IMR-90 (cell line): ENCODE data around the gene RNF213. TPM values are rescaled to one million over a fixed set of nuclear protein-coding genes. Genes with fewer than 3 reads are reported as not detected.
"Not testable (repeated sequence)": the region's sequence is repeated elsewhere in the genome, so short reads cannot be mapped to it uniquely, and the experiment has no call there.

ENCODE experiments used
- ATAC-seq: fragments of 200-7000 bp; cut with Tn5 transposase; 2 replicates; pipeline ENCODE4 v1.9.1; 2020; ENCODE audit warnings: low read depth, mild to moderate bottlenecking, moderate library complexity
- BruUV-seq: library from RNA; stranded (reverse); fragments of 400-500 nt; replicated peaks from 2 replicates; lab custom pipeline; 2021; lab: Mats Ljungman, UMichigan
- CTCF ChIA-PET: fragments of 300-600 bp; formaldehyde crosslinking; extraction: SDS; loops from one replicate; lab custom pipeline; 2021; ENCODE audit warnings: antibody characterized with exemption; lab: Yijun Ruan, JAX
- POLR2A ChIA-PET: fragments of 300-600 bp; sonication (Branson Sonifier 250); formaldehyde crosslinking; loops from one replicate; lab custom pipeline; 2022; ENCODE audit warnings: antibody characterized with exemption; ENCODE audit not compliant: unreplicated experiment; lab: Charles Lee
- DNase-seq: peaks from one replicate; pipeline ENCODE4 v3.0.0; 2013
- H2AFZ ChIP-seq: replicated peaks from 2 replicates; pipeline ENCODE3; 2013; ENCODE audit warnings: low read length, mild to moderate bottlenecking; ENCODE audit not compliant: poor library complexity
- H2AK5ac ChIP-seq: 2 replicates; pipeline ENCODE4 v1.6.1; 2013; ENCODE audit warnings: low read depth, low read length, inconsistent platforms
- H2AK9ac ChIP-seq: replicated peaks from 2 replicates; pipeline ENCODE3; 2013; ENCODE audit warnings: mild to moderate bottlenecking, low read depth, low read length, moderate library complexity; ENCODE audit not compliant: poor library complexity
- H2BK120ac ChIP-seq: 2 replicates; pipeline ENCODE4 v1.6.1; 2013; ENCODE audit warnings: low read depth, low read length, inconsistent platforms
- H2BK15ac ChIP-seq: 3 replicates; pipeline ENCODE4 v1.6.1; 2013; ENCODE audit warnings: low read depth, low read length, inconsistent platforms
- H2BK20ac ChIP-seq: 2 replicates; pipeline ENCODE4 v1.6.1; 2013; ENCODE audit warnings: low read depth, mild to moderate bottlenecking, inconsistent platforms, low read length, moderate library complexity
- H2BK5ac ChIP-seq: 2 replicates; pipeline ENCODE4 v1.6.1; 2013; ENCODE audit warnings: mild to moderate bottlenecking, low read depth, low read length, inconsistent platforms; ENCODE audit not compliant: poor library complexity, severe bottlenecking
- H3K14ac ChIP-seq: replicated peaks from 2 replicates; pipeline ENCODE4 v1.6.1; 2013; ENCODE audit warnings: low read depth, low read length, inconsistent platforms
- H3K18ac ChIP-seq: 2 replicates; pipeline ENCODE4 v1.6.1; 2013; ENCODE audit warnings: low read depth, low read length, control low read depth
- H3K23ac ChIP-seq: 2 replicates; pipeline ENCODE4 v1.6.1; 2013; ENCODE audit warnings: low read depth, low read length, inconsistent platforms
- H3K27ac ChIP-seq: 2 replicates; pipeline ENCODE4 v1.5.1; 2013; ENCODE audit warnings: mild to moderate bottlenecking, control low read depth, low read length; ENCODE audit not compliant: insufficient read depth
- H3K27me3 ChIP-seq: 2 replicates; pipeline ENCODE4 v1.6.1; 2013; ENCODE audit warnings: low read length; ENCODE audit not compliant: control insufficient read depth, insufficient read depth
- H3K36me3 ChIP-seq: 2 replicates; pipeline ENCODE4 v1.6.1; 2013; ENCODE audit warnings: low read length, mixed read lengths; ENCODE audit not compliant: control insufficient read depth, insufficient read depth
- H3K4ac ChIP-seq: 2 replicates; pipeline ENCODE4 v1.6.1; 2013; ENCODE audit warnings: low read depth, low read length, inconsistent platforms
- H3K4me1 ChIP-seq: 2 replicates; pipeline ENCODE4 v1.6.1; 2013; ENCODE audit warnings: low read length, mixed read lengths; ENCODE audit not compliant: control insufficient read depth, insufficient read depth
- H3K4me2 ChIP-seq: 2 replicates; pipeline ENCODE4 v1.6.1; 2013; ENCODE audit warnings: low read depth, mild to moderate bottlenecking, control low read depth, low read length, moderate library complexity
- H3K4me3 ChIP-seq: 2 replicates; pipeline ENCODE4 v1.5.1; 2013; ENCODE audit warnings: low read depth, mild to moderate bottlenecking, control low read depth, low read length, moderate library complexity; ENCODE audit not compliant: insufficient read depth
- H3K56ac ChIP-seq: 2 replicates; pipeline ENCODE4 v1.6.1; 2013; ENCODE audit warnings: low read length, inconsistent platforms; ENCODE audit not compliant: insufficient read depth; ENCODE audit errors: extremely low read depth
- H3K79me1 ChIP-seq, 2 experiments: 2 replicates each; pipeline ENCODE4 v1.6.1; 2013; ENCODE audit warnings: low read length in 2 of 2, inconsistent platforms in 1 of 2, low read depth in 1 of 2
- H3K9ac ChIP-seq: 2 replicates; pipeline ENCODE4 v1.6.1; 2013; ENCODE audit warnings: low read depth, low read length, control low read depth
- H3K9me1 ChIP-seq: 2 replicates; pipeline ENCODE4 v1.6.1; 2013; ENCODE audit warnings: low read length, inconsistent platforms; ENCODE audit not compliant: insufficient read depth
- H3K9me3 ChIP-seq: 2 replicates; pipeline ENCODE4 v1.6.1; 2013; ENCODE audit warnings: low read length; ENCODE audit not compliant: control insufficient read depth, insufficient read depth
- H4K20me1 ChIP-seq: 2 replicates; pipeline ENCODE4 v1.6.1; 2013; ENCODE audit warnings: low read length, inconsistent platforms; ENCODE audit not compliant: insufficient read depth
- H4K5ac ChIP-seq: 2 replicates; pipeline ENCODE4 v1.6.1; 2013; ENCODE audit warnings: mild to moderate bottlenecking, low read depth, low read length, control low read depth
- H4K8ac ChIP-seq, 2 experiments: 2 replicates each; pipeline ENCODE4 v1.6.1; 2013; ENCODE audit warnings: low read depth in 2 of 2, low read length in 2 of 2, control low read depth in 1 of 2, inconsistent platforms in 1 of 2
- H4K91ac ChIP-seq: 2 replicates; pipeline ENCODE4 v1.6.1; 2013; ENCODE audit warnings: low read depth, low read length, inconsistent platforms; ENCODE audit not compliant: insufficient read depth
- WGBS, 2 experiments: methylation state at CpG; one replicate each; pipeline versions ENCODE4 v1.1.5 to v1.1.7; 2013; ENCODE audit warnings: missing lambda C conversion rate in 2 of 2; ENCODE audit not compliant: insufficient read length in 1 of 2; ENCODE audit errors: extremely low coverage in 2 of 2; 5-methylcytosine and 5-hydroxymethylcytosine counted together
- dilution Hi-C: fragments of 300-500 bp; cut with HindIII; formaldehyde crosslinking; loops from one replicate; pipeline ENCODE4 v1.14.3; 2018; ENCODE audit warnings: low sequenced_read_pairs; ENCODE audit not compliant: unreplicated experiment
- in situ Hi-C: fragments of 300-500 bp; cut with MboI; formaldehyde crosslinking; loops from 3 replicates; pipeline ENCODE4 v1.14.3; 2019; ENCODE audit warnings: low sequenced_read_pairs, inconsistent platforms, mixed read lengths
- intact Hi-C: fragments of 100-400 bp; cut with micrococcal nuclease; formaldehyde crosslinking; loops from 2 replicates; pipeline ENCODE4 v1.10.0; 2022
- polyA plus RNA-seq, 3 experiments: library from polyadenylated mRNA; depleted of rRNA; stranded (reverse); fragments of >200 nt; gene quantifications; 2 replicates each; pipeline ENCODE4 v1.2.3, GENCODE V29; 2012; ENCODE audit warnings: low replicate concordance in 1 of 3
- total RNA-seq: library from RNA; depleted of rRNA; stranded (reverse); fragments of >200 nt; gene quantifications from 2 replicates; pipeline ENCODE4 v1.2.3, GENCODE V29; 2012

RNF213 gene
- total and polyA plus RNA-seq, 2 of the 4 experiments (the other 2 are of a cell fraction), result 23.4 to 36.0 TPM

DNA sequence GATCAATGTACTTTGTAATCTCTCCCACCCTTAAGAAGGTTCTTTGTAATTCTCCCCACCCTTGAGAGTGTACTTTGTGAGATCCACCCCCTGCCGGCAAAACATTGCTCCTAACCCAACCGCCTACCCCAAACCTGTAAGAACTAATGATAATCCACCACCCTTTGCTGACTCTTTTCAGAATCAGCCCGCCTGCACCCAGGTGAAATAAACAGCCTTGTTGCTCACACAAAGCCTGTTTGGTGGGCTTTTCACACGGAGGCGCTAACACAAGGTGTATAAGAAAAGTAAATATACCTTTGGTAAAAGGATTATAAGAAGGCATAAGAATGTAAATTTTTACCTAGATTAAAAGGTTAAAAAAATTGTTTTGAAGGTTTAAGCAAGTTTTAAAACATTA is 147.3 kb downstream of the RNF213 start:
- H2AFZ ChIP-seq, H2BK20ac ChIP-seq, H3K36me3 ChIP-seq, H3K9me1 ChIP-seq, H4K5ac ChIP-seq, H2BK5ac ChIP-seq, in situ Hi-C loops, H3K79me1 ChIP-seq, H2BK120ac ChIP-seq, CTCF ChIA-PET, ATAC-seq, H4K20me1 ChIP-seq, H3K4me2 ChIP-seq, BruUV-seq, H3K56ac ChIP-seq, H3K27ac ChIP-seq, H3K4ac ChIP-seq, H2AK5ac ChIP-seq, H4K91ac ChIP-seq, H3K4me3 ChIP-seq, POLR2A ChIA-PET, H3K9me3 ChIP-seq, H2BK15ac ChIP-seq, H3K18ac ChIP-seq, H3K4me1 ChIP-seq, DNase-seq, H3K14ac ChIP-seq, H3K23ac ChIP-seq, intact Hi-C loops, H3K9ac ChIP-seq, H4K8ac ChIP-seq, dilution Hi-C loops, H2AK9ac ChIP-seq: not testable (repeated sequence)
- 50% methylated on average over 2 of the region's 5 CpGs; no CpG with 5 or more reads in 1 of the 2 experiments for WGBS, 2 experiments
- peaks cover 15% of the 10 kb centered on the region for H3K27me3 ChIP-seq
